Left lung (tissue), 10 donors: ENCODE results near the gene GRHL3. TPM values are rescaled to one million over a fixed set of nuclear protein-coding genes. Genes with fewer than 3 reads are reported as not detected.

ENCODE experiments used
- ATAC-seq: fragments of 200-7000 bp; cut with Tn5 transposase; one replicate; pipeline ENCODE4 v1.9.1; 2020; ENCODE audit warnings: moderate library complexity
- DNase-seq, 4 donors: peaks; one replicate each; pipeline ENCODE4 v3.0.0-alpha.2; 2013 to 2020
- H3K27ac ChIP-seq, 2 donors: fragments of 200-600 bp; sonication (generic) in 1 of 2; one replicate each; pipeline versions ENCODE4 v1.5.0 to v1.8.0; 2020 to 2021
- H3K27me3 ChIP-seq, 2 donors: fragments of 200-600 bp; sonication (generic) in 1 of 2; one replicate each; pipeline versions ENCODE4 v1.5.0 to v1.8.0; 2020 to 2021
- H3K36me3 ChIP-seq, 2 donors: fragments of 200-600 bp; sonication (generic) in 1 of 2; one replicate each; pipeline versions ENCODE4 v1.5.0 to v1.8.0; 2020 to 2021
- H3K4me1 ChIP-seq, 2 donors: fragments of 200-600 bp; one replicate each; pipeline ENCODE4 v1.8.0; 2021
- H3K4me3 ChIP-seq, 2 donors: fragments of 200-600 bp; sonication (generic) in 1 of 2; one replicate each; pipeline versions ENCODE4 v1.5.0 to v1.8.0; 2020 to 2021; ENCODE audit warnings: mild to moderate bottlenecking in 1 of 2
- H3K9me3 ChIP-seq, 2 donors: fragments of 200-600 bp; sonication (generic) in 1 of 2; one replicate each; pipeline versions ENCODE4 v1.5.0 to v1.8.0; 2020 to 2021
- intact Hi-C, 2 donors: fragments of 100-400 bp; cut with DNase I; formaldehyde crosslinking; loops; one replicate each; pipeline versions ENCODE4 v1.11.2 to v1.14.2; 2022
- polyA plus RNA-seq, 6 donors: library from polyadenylated mRNA; unstranded; fragments of 120-200 nt; gene quantifications; one replicate each; pipeline ENCODE4 v1.2.1, GENCODE V29; 2013; ENCODE audit not compliant: insufficient read length in 6 of 6
- total RNA-seq, 2 donors: library from RNA; stranded (reverse); fragmentation: NEBNext Ultra II Directional; extraction: Animal tissue kit (Norgen Biotek cat#: 25700); gene quantifications; one replicate each; pipeline ENCODE4 v1.2.1, GENCODE V29; 2021
- TF ChIP-seq, protein P1 (sequence below), 2 donors: fragments of 200-600 bp; sonication (generic) in 1 of 2; IDR thresholded peaks; one replicate each; pipeline versions ENCODE4 v1.5.0 to v1.8.0; 2021; ENCODE audit warnings: antibody characterized with exemption in 2 of 2
- donor health status: DM: no; HTN: yes; CAD: no.
- donor health status: DM: no; HTN: no; CAD: no.

GRHL3 gene
- total and polyA plus RNA-seq, 8 donors, result 0.20 to 1.6 (median 0.31) TPM; not detected in 1

DNA sequence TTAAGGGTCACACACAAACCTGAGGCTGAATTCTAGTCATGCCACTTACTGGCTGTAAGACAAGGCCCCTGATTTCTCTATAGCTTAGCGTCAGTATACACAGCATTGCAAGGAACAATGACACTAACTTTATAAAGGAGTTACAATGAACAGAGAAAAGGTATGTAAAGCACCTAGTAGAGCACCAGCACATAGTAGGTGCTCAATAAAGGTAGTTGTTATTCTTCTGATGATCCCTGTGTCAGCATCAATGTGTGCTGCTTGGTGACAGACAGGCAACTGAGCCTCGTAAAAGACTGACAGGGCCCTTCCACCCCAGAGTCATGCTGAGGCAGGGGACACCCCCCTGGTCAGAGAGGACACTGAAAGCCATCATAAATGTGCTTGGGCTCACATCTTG, 43.2 kb downstream of the GRHL3 start:
- no peak overlapping the region for H3K27ac ChIP-seq
- H3K27me3 ChIP-seq, result no peaks in the 10 kb centered on the region
- intact Hi-C loops, result no loop called here
- peaks cover 0 to 8% of the 10 kb centered on the region in 2 donors for H3K36me3 ChIP-seq
- H3K9me3 ChIP-seq, result no peaks in the 10 kb centered on the region
- no peak for DNase-seq
- peaks cover 0 to 10% of the 10 kb centered on the region in 2 donors for H3K4me1 ChIP-seq
- TF ChIP-seq, protein P1, sequence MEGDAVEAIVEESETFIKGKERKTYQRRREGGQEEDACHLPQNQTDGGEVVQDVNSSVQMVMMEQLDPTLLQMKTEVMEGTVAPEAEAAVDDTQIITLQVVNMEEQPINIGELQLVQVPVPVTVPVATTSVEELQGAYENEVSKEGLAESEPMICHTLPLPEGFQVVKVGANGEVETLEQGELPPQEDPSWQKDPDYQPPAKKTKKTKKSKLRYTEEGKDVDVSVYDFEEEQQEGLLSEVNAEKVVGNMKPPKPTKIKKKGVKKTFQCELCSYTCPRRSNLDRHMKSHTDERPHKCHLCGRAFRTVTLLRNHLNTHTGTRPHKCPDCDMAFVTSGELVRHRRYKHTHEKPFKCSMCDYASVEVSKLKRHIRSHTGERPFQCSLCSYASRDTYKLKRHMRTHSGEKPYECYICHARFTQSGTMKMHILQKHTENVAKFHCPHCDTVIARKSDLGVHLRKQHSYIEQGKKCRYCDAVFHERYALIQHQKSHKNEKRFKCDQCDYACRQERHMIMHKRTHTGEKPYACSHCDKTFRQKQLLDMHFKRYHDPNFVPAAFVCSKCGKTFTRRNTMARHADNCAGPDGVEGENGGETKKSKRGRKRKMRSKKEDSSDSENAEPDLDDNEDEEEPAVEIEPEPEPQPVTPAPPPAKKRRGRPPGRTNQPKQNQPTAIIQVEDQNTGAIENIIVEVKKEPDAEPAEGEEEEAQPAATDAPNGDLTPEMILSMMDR (IDR thresholded peaks at IDR 0.05), result no peak
- ATAC-seq, result no peak
- no peak overlapping the region for H3K4me3 ChIP-seq

DNA sequence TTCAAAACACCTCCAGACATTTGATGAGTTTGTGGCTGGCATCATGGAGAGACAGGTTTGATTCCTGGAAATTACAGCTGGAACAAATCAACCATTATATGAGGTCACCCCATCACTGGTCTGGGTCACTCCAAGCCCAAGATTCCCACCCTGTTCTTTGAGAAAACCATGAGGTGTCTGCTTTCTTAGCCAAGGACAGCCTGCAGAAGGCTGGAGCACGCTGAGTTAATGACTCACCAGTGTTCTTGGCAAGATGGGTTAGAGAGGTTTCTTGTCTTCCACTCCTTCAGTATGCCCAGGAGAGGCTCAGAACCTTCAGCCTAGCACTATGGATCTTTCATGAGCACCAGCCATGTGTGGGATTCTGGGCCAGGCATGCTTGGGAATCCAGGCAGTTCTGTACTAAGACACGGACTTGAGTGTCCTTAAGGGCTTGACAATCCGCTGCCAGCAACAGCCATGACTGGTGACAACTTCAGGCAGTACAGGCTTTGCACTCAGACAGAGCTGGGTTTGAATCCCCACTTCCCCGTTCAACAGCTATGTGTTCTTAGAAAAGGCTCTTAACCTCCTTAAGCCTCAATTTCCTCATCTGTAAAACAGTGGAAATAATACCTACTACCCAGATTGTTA, 43.9 kb downstream of the GRHL3 start:
- no peak overlapping the region for H3K27ac ChIP-seq
- intact Hi-C loops, result no loop called here
- H3K4me1 ChIP-seq, result peaks cover 0 to 10% of the 10 kb centered on the region in 2 donors
- peak; percentile 56 for ATAC-seq
- peaks cover 0 to 6% of the 10 kb centered on the region in 2 donors for H3K36me3 ChIP-seq
- no peaks in the 10 kb centered on the region for H3K9me3 ChIP-seq
- no peak for DNase-seq
- H3K4me3 ChIP-seq, result no peak overlapping the region
- TF ChIP-seq, protein P1 (IDR thresholded peaks at IDR 0.05), result no peak
- no peaks in the 10 kb centered on the region for H3K27me3 ChIP-seq

DNA sequence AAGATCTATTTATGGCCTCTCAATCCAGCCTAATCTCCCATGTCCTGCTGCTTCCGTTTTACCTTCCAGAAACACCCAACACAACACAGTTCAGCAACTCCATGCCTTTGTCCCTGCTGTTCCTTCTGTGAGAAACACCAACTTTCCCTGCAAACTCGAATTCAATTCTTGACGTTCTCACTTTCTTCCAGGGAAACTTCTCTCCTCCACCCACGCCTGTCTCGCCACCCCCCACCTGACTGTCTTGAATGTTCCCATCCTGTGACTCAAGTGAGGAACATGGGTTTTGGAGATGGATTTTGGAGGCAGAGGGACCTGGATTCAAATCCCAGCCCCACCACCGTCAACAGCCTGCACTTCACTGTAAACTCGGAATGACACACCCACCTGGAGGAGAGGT, 44.8 kb downstream of the GRHL3 start:
- no peak for ATAC-seq
- H3K36me3 ChIP-seq, result peaks cover 0 to 4% of the 10 kb centered on the region in 2 donors
- TF ChIP-seq, protein P1 (IDR thresholded peaks at IDR 0.05), result no peak
- DNase-seq, result no peak
- H3K9me3 ChIP-seq, result no peaks in the 10 kb centered on the region
- peaks cover 0 to 10% of the 10 kb centered on the region in 2 donors for H3K4me1 ChIP-seq
- intact Hi-C loops, result no loop called here
- no peaks in the 10 kb centered on the region for H3K27me3 ChIP-seq
- H3K4me3 ChIP-seq, result no peak overlapping the region
- H3K27ac ChIP-seq, result no peak overlapping the region

DNA sequence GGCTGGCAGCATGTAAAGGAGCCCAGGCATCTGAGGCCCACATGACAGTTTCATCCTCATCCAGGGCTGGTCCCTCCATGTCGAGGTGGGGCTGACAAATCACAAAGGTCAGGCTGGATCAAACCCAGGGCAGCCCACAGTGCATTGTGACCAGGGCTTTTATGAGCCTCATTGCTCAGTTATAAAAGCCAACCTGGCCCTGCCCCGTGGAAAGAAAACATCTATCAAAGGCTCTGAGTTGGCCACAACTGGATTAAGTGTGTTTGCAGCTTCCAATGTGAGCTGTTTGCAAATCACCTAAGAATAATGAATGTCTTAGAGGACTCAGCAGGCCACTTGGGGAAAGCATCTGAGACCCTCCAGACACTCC, 45.4 kb downstream of the GRHL3 start:
- peaks cover 0 to 10% of the 10 kb centered on the region in 2 donors for H3K4me1 ChIP-seq
- TF ChIP-seq, protein P1 (IDR thresholded peaks at IDR 0.05), result no peak
- intact Hi-C loops, result no loop called here
- ATAC-seq (no peak), DNase-seq (no peak)
- H3K4me3 ChIP-seq, result no peak overlapping the region
- no peak overlapping the region for H3K27ac ChIP-seq
- no peaks in the 10 kb centered on the region for H3K27me3 ChIP-seq
- no peaks in the 10 kb centered on the region for H3K9me3 ChIP-seq
- peaks cover 0 to 4% of the 10 kb centered on the region in 2 donors for H3K36me3 ChIP-seq

DNA sequence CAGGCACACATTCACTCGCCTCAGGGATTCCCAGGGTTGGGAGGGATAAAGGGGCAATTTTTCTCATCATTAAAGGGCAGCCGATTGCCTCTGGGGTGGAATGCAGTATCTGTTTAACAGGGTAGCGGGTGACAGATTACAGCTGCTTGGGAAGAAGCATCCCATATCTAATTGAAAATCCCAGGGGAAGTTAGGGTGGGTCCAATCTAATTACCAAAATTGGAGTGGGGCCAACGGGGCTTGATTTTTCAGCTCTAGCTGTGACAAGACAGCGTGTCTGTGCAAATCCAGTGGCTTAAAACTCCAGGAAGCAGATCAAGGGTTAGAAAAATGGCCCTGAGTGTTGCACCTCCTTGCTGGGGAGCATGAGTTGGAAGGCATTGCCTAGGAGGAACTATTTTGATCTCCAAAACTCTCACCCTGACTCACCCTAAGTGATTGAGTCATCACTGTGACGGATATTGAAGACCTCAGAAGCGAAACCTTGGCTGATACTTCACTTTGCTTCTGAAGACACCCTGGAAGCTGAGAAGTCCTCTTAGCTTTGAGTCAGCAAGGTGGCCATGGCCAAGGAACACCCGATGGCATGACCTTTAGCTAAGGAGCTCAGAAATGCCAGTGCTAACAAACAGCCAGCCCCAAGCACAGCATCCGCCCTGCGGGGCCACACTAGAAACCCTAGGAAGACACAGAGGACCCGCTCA, 46.0 kb downstream of the GRHL3 start:
- no peaks in the 10 kb centered on the region for H3K27me3 ChIP-seq
- peaks cover 0 to 4% of the 10 kb centered on the region in 2 donors for H3K36me3 ChIP-seq
- no peak overlapping the region for H3K27ac ChIP-seq
- H3K4me1 ChIP-seq, result peaks cover 0 to 10% of the 10 kb centered on the region in 2 donors
- TF ChIP-seq, protein P1 (IDR thresholded peaks at IDR 0.05), result no peak
- DNase-seq (no peak), ATAC-seq (peak; percentile 66)
- no peaks in the 10 kb centered on the region for H3K9me3 ChIP-seq
- intact Hi-C loops, result no loop called here
- H3K4me3 ChIP-seq, result no peak overlapping the region
